Thoracic aorta (tissue), 2 donors: Measurements from ENCODE around the gene GORASP1. TPM values are rescaled to one million over a fixed set of nuclear protein-coding genes. Genes with fewer than 3 reads are reported as not detected.

Source experiments
- ATAC-seq: fragments of 150-250 bp; one replicate; pipeline ENCODE4 v1.8.0; 2017; ENCODE audit warnings: low read depth; ENCODE audit not compliant: insufficient number of reproducible peaks, low FRiP score
- DNase-seq: peaks from one replicate; pipeline ENCODE4 v3.0.0-alpha.2; 2020; ENCODE audit warnings: low spot score
- H3K27ac ChIP-seq, 2 donors: fragments of 200-600 bp; sonication (generic); 1 replicate in 1 of 2; 2 replicates in 1 of 2; pipeline ENCODE4 v1.5.1; 2016; ENCODE audit warnings: mild to moderate bottlenecking in 2 of 2, moderate library complexity in 2 of 2
- H3K27me3 ChIP-seq: fragments of 200-600 bp; sonication (generic); replicated peaks from 2 replicates; pipeline ENCODE4 v1.6.0; 2016; ENCODE audit warnings: mild to moderate bottlenecking; ENCODE audit not compliant: insufficient read depth
- H3K36me3 ChIP-seq: fragments of 200-600 bp; sonication (generic); one replicate; pipeline ENCODE4 v1.5.1; 2016
- H3K4me1 ChIP-seq, 2 donors: fragments of 200-600 bp; sonication (generic); 1 replicate in 1 of 2; 2 replicates in 1 of 2; pipeline versions ENCODE4 v1.5.1 to v1.6.0; 2016; ENCODE audit warnings: low read depth in 2 of 2, mild to moderate bottlenecking in 1 of 2; ENCODE audit not compliant: control insufficient read depth in 1 of 2
- H3K4me3 ChIP-seq: fragments of 200-600 bp; sonication (generic); 2 replicates; pipeline ENCODE4 v1.5.1; 2016; ENCODE audit warnings: mild to moderate bottlenecking
- H3K9me3 ChIP-seq: fragments of 200-600 bp; sonication (generic); 2 replicates; pipeline ENCODE4 v1.5.1; 2016
- total RNA-seq, 2 donors: library from RNA; depleted of rRNA; stranded (reverse); fragments of >200 nt; gene quantifications; one replicate each; pipeline versions ENCODE4 v1.1.0 to v1.2.3, GENCODE V29; 2016
- TF ChIP-seq, protein P1 (sequence below): fragments of 200-600 bp; sonication (generic); IDR thresholded peaks from one replicate; pipeline ENCODE4 v1.5.1; 2019; ENCODE audit warnings: antibody characterized with exemption

GORASP1 gene
- total RNA-seq, 2 donors from 2014 or later: 59.3 to 84.6 TPM

DNA sequence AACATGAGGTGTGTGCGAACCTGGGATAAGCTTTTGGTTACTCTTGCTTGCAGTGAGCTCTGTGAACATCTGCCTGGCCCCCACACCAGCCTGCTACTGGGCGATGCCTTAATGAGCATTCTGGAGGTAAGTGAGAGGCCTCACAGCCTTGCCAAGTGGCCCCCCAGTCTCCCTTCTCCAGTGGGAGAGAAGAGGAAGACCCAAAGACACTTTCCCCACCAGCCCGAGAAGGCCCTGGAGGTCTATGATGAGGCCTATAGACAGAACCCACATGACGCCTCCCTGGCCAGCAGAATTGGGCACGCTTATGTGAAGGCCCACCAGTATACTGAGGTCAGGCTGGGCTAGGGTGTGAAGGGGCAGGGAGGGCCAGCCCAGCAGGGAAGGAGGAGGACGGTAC is 22.6 kb upstream of the GORASP1 start:
- H3K27me3 ChIP-seq: no peaks in the 10 kb centered on the region
- peaks cover 6 to 9% of the 10 kb centered on the region in 2 donors for H3K4me1 ChIP-seq
- H3K27ac ChIP-seq: no peak overlapping the region
- DNase-seq (no peak), ATAC-seq (no peak)
- no peaks in the 10 kb centered on the region for H3K9me3 ChIP-seq
- H3K4me3 ChIP-seq: no peak overlapping the region
- H3K36me3 ChIP-seq: no peaks in the 10 kb centered on the region
- TF ChIP-seq, protein P1, sequence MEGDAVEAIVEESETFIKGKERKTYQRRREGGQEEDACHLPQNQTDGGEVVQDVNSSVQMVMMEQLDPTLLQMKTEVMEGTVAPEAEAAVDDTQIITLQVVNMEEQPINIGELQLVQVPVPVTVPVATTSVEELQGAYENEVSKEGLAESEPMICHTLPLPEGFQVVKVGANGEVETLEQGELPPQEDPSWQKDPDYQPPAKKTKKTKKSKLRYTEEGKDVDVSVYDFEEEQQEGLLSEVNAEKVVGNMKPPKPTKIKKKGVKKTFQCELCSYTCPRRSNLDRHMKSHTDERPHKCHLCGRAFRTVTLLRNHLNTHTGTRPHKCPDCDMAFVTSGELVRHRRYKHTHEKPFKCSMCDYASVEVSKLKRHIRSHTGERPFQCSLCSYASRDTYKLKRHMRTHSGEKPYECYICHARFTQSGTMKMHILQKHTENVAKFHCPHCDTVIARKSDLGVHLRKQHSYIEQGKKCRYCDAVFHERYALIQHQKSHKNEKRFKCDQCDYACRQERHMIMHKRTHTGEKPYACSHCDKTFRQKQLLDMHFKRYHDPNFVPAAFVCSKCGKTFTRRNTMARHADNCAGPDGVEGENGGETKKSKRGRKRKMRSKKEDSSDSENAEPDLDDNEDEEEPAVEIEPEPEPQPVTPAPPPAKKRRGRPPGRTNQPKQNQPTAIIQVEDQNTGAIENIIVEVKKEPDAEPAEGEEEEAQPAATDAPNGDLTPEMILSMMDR: no peak

GRCh38 chr3:39128951-39129350 is 21.5 kb upstream of the GORASP1 start:
- DNase-seq (no peak), ATAC-seq (no peak)
- H3K27ac ChIP-seq: no peak overlapping the region
- TF ChIP-seq, protein P1: no peak
- no peaks in the 10 kb centered on the region for H3K27me3 ChIP-seq
- peaks cover 6 to 9% of the 10 kb centered on the region in 2 donors for H3K4me1 ChIP-seq
- no peaks in the 10 kb centered on the region for H3K9me3 ChIP-seq
- no peak overlapping the region for H3K4me3 ChIP-seq
- no peaks in the 10 kb centered on the region for H3K36me3 ChIP-seq

- no peak overlapping the region for H3K4me3 ChIP-seq
- no peaks in the 10 kb centered on the region for H3K9me3 ChIP-seq
- peaks cover 6 to 9% of the 10 kb centered on the region in 2 donors for H3K4me1 ChIP-seq
- TF ChIP-seq, protein P1: no peak
- H3K36me3 ChIP-seq: no peaks in the 10 kb centered on the region
- H3K27me3 ChIP-seq: no peaks in the 10 kb centered on the region
- ATAC-seq (no peak), DNase-seq (no peak)
- H3K27ac ChIP-seq: no peak overlapping the region
Measured at GRCh38 chr3:39127908-39128304, 20.5 kb upstream of the GORASP1 start.

DNA sequence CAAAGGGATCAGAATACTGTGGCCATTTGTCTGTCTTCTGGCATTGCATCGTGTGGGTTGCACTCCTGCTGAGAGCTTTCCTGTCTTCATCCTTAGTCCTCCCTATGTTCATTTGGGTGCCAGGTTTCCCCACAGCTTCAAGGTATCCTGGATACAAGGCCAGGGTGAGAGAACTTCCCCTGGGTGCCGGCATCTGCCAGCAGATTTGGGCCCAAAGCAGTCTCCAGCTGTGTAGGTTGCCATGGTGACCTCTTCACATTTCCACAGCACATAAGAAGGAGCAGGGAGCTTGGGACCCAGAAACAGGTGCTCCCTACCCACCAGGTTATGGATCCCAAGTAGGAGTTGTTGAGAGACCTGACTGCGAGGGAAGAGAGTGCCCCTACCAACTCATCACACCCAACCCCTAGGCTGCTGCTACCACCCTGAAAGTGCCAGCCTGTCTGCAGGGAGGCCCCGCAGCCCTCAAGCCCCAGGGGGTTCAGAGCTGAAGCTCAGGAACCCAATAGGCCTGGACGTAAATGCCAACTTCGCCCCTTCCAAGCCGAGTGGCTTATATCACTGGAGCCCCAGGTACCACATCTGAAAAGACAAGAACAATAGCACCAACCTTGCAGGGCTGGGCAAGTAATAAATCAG is 20.0 kb upstream of the GORASP1 start:
- Histone ChIP-seq H3K27me3 (no peaks in the 10 kb centered on the region), H3K4me3 (no peak overlapping the region), H3K4me1 (peaks cover 6 to 9% of the 10 kb centered on the region in 2 donors), H3K36me3 (no peaks in the 10 kb centered on the region), H3K9me3 (no peaks in the 10 kb centered on the region), H3K27ac (no peak overlapping the region)
- DNase-seq (no peak), ATAC-seq (no peak)
- TF ChIP-seq, protein P1: no peak

- H3K27me3 ChIP-seq: no peaks in the 10 kb centered on the region
- no peak for ATAC-seq
- H3K36me3 ChIP-seq: no peaks in the 10 kb centered on the region
- peaks cover 6 to 9% of the 10 kb centered on the region in 2 donors for H3K4me1 ChIP-seq
- H3K9me3 ChIP-seq: no peaks in the 10 kb centered on the region
- peak overlapping the region in 1 of 2 donors; percentile 25 for H3K27ac ChIP-seq
- no peak for DNase-seq
- H3K4me3 ChIP-seq: no peak overlapping the region
- TF ChIP-seq, protein P1: peak; percentile 49
Measured at GRCh38 chr3:39126532-39127071, 19.2 kb upstream of the GORASP1 start.
